IMR-90 (cell line): ENCODE results near the gene TAF8. TPM values are rescaled to one million over a fixed set of nuclear protein-coding genes. Genes with fewer than 3 reads are reported as not detected.

Source experiments
- ATAC-seq: fragments of 200-7000 bp; cut with Tn5 transposase; 2 replicates; pipeline ENCODE4 v1.9.1; 2020; ENCODE audit warnings: low read depth, mild to moderate bottlenecking, moderate library complexity
- BruUV-seq: library from RNA; stranded (reverse); fragments of 400-500 nt; replicated peaks from 2 replicates; lab custom pipeline; 2021; lab: Mats Ljungman, UMichigan
- CTCF ChIA-PET: fragments of 300-600 bp; formaldehyde crosslinking; extraction: SDS; loops from one replicate; lab custom pipeline; 2021; ENCODE audit warnings: antibody characterized with exemption; lab: Yijun Ruan, JAX
- POLR2A ChIA-PET: fragments of 300-600 bp; sonication (Branson Sonifier 250); formaldehyde crosslinking; loops from one replicate; lab custom pipeline; 2022; ENCODE audit warnings: antibody characterized with exemption; ENCODE audit not compliant: unreplicated experiment; lab: Charles Lee
- DNase-seq: peaks from one replicate; pipeline ENCODE4 v3.0.0; 2013
- H2AFZ ChIP-seq: replicated peaks from 2 replicates; pipeline ENCODE3; 2013; ENCODE audit warnings: low read length, mild to moderate bottlenecking; ENCODE audit not compliant: poor library complexity
- H2AK5ac ChIP-seq: 2 replicates; pipeline ENCODE4 v1.6.1; 2013; ENCODE audit warnings: low read depth, low read length, inconsistent platforms
- H2AK9ac ChIP-seq: replicated peaks from 2 replicates; pipeline ENCODE3; 2013; ENCODE audit warnings: mild to moderate bottlenecking, low read depth, low read length, moderate library complexity; ENCODE audit not compliant: poor library complexity
- H2BK120ac ChIP-seq: 2 replicates; pipeline ENCODE4 v1.6.1; 2013; ENCODE audit warnings: low read depth, low read length, inconsistent platforms
- H2BK15ac ChIP-seq: 3 replicates; pipeline ENCODE4 v1.6.1; 2013; ENCODE audit warnings: low read depth, low read length, inconsistent platforms
- H2BK20ac ChIP-seq: 2 replicates; pipeline ENCODE4 v1.6.1; 2013; ENCODE audit warnings: low read depth, mild to moderate bottlenecking, inconsistent platforms, low read length, moderate library complexity
- H2BK5ac ChIP-seq: 2 replicates; pipeline ENCODE4 v1.6.1; 2013; ENCODE audit warnings: mild to moderate bottlenecking, low read depth, low read length, inconsistent platforms; ENCODE audit not compliant: poor library complexity, severe bottlenecking
- H3K14ac ChIP-seq: replicated peaks from 2 replicates; pipeline ENCODE4 v1.6.1; 2013; ENCODE audit warnings: low read depth, low read length, inconsistent platforms
- H3K18ac ChIP-seq: 2 replicates; pipeline ENCODE4 v1.6.1; 2013; ENCODE audit warnings: low read depth, low read length, control low read depth
- H3K23ac ChIP-seq: 2 replicates; pipeline ENCODE4 v1.6.1; 2013; ENCODE audit warnings: low read depth, low read length, inconsistent platforms
- H3K27ac ChIP-seq: 2 replicates; pipeline ENCODE4 v1.5.1; 2013; ENCODE audit warnings: mild to moderate bottlenecking, control low read depth, low read length; ENCODE audit not compliant: insufficient read depth
- H3K27me3 ChIP-seq: 2 replicates; pipeline ENCODE4 v1.6.1; 2013; ENCODE audit warnings: low read length; ENCODE audit not compliant: control insufficient read depth, insufficient read depth
- H3K36me3 ChIP-seq: 2 replicates; pipeline ENCODE4 v1.6.1; 2013; ENCODE audit warnings: low read length, mixed read lengths; ENCODE audit not compliant: control insufficient read depth, insufficient read depth
- H3K4ac ChIP-seq: 2 replicates; pipeline ENCODE4 v1.6.1; 2013; ENCODE audit warnings: low read depth, low read length, inconsistent platforms
- H3K4me1 ChIP-seq: 2 replicates; pipeline ENCODE4 v1.6.1; 2013; ENCODE audit warnings: low read length, mixed read lengths; ENCODE audit not compliant: control insufficient read depth, insufficient read depth
- H3K4me2 ChIP-seq: 2 replicates; pipeline ENCODE4 v1.6.1; 2013; ENCODE audit warnings: low read depth, mild to moderate bottlenecking, control low read depth, low read length, moderate library complexity
- H3K4me3 ChIP-seq: 2 replicates; pipeline ENCODE4 v1.5.1; 2013; ENCODE audit warnings: low read depth, mild to moderate bottlenecking, control low read depth, low read length, moderate library complexity; ENCODE audit not compliant: insufficient read depth
- H3K56ac ChIP-seq: 2 replicates; pipeline ENCODE4 v1.6.1; 2013; ENCODE audit warnings: low read length, inconsistent platforms; ENCODE audit not compliant: insufficient read depth; ENCODE audit errors: extremely low read depth
- H3K79me1 ChIP-seq, 2 experiments: 2 replicates each; pipeline ENCODE4 v1.6.1; 2013; ENCODE audit warnings: low read length in 2 of 2, inconsistent platforms in 1 of 2, low read depth in 1 of 2
- H3K9ac ChIP-seq: 2 replicates; pipeline ENCODE4 v1.6.1; 2013; ENCODE audit warnings: low read depth, low read length, control low read depth
- H3K9me1 ChIP-seq: 2 replicates; pipeline ENCODE4 v1.6.1; 2013; ENCODE audit warnings: low read length, inconsistent platforms; ENCODE audit not compliant: insufficient read depth
- H3K9me3 ChIP-seq: 2 replicates; pipeline ENCODE4 v1.6.1; 2013; ENCODE audit warnings: low read length; ENCODE audit not compliant: control insufficient read depth, insufficient read depth
- H4K20me1 ChIP-seq: 2 replicates; pipeline ENCODE4 v1.6.1; 2013; ENCODE audit warnings: low read length, inconsistent platforms; ENCODE audit not compliant: insufficient read depth
- H4K5ac ChIP-seq: 2 replicates; pipeline ENCODE4 v1.6.1; 2013; ENCODE audit warnings: mild to moderate bottlenecking, low read depth, low read length, control low read depth
- H4K8ac ChIP-seq, 2 experiments: 2 replicates each; pipeline ENCODE4 v1.6.1; 2013; ENCODE audit warnings: low read depth in 2 of 2, low read length in 2 of 2, control low read depth in 1 of 2, inconsistent platforms in 1 of 2
- H4K91ac ChIP-seq: 2 replicates; pipeline ENCODE4 v1.6.1; 2013; ENCODE audit warnings: low read depth, low read length, inconsistent platforms; ENCODE audit not compliant: insufficient read depth
- BHLHE40 ChIP-seq: fragments of 150-350 bp; IDR thresholded peaks from 2 replicates; pipeline ENCODE4 v1.6.1; 2016; ENCODE audit warnings: mild to moderate bottlenecking, low read depth, low read length
- CHD1 ChIP-seq: IDR thresholded peaks from 2 replicates; pipeline ENCODE4 v1.6.1; 2012; ENCODE audit warnings: low read depth, low read length, improper control_type of control experiment
- MAFK ChIP-seq: IDR thresholded peaks from 2 replicates; pipeline ENCODE4 v1.6.1; 2012; ENCODE audit warnings: low read depth, low read length, improper control_type of control experiment
- MAZ ChIP-seq: IDR thresholded peaks from 2 replicates; pipeline ENCODE4 v1.6.1; 2012; ENCODE audit warnings: low read depth, mild to moderate bottlenecking, low read length, improper control_type of control experiment, moderate library complexity, borderline replicate concordance
- MXI1 ChIP-seq: IDR thresholded peaks from 2 replicates; pipeline ENCODE4 v1.6.1; 2012; ENCODE audit warnings: low read depth, mild to moderate bottlenecking, low read length, moderate library complexity, borderline replicate concordance
- NFE2L2 ChIP-seq: fragments of 150-350 bp; IDR thresholded peaks from 2 replicates; pipeline ENCODE4 v1.6.1; 2016; ENCODE audit warnings: low read depth, mild to moderate bottlenecking, low read length
- RCOR1 ChIP-seq: IDR thresholded peaks from 2 replicates; pipeline ENCODE4 v1.6.1; 2012; ENCODE audit warnings: mild to moderate bottlenecking, low read length, improper control_type of control experiment; ENCODE audit not compliant: insufficient replicate concordance
- WGBS, 2 experiments: methylation state at CpG; one replicate each; pipeline versions ENCODE4 v1.1.5 to v1.1.7; 2013; ENCODE audit warnings: missing lambda C conversion rate in 2 of 2; ENCODE audit not compliant: insufficient read length in 1 of 2; ENCODE audit errors: extremely low coverage in 2 of 2; 5-methylcytosine and 5-hydroxymethylcytosine counted together
- dilution Hi-C: fragments of 300-500 bp; cut with HindIII; formaldehyde crosslinking; loops from one replicate; pipeline ENCODE4 v1.14.3; 2018; ENCODE audit warnings: low sequenced_read_pairs; ENCODE audit not compliant: unreplicated experiment
- in situ Hi-C: fragments of 300-500 bp; cut with MboI; formaldehyde crosslinking; loops from 3 replicates; pipeline ENCODE4 v1.14.3; 2019; ENCODE audit warnings: low sequenced_read_pairs, inconsistent platforms, mixed read lengths
- intact Hi-C: fragments of 100-400 bp; cut with micrococcal nuclease; formaldehyde crosslinking; loops from 2 replicates; pipeline ENCODE4 v1.10.0; 2022
- polyA plus RNA-seq, 3 experiments: library from polyadenylated mRNA; depleted of rRNA; stranded (reverse); fragments of >200 nt; gene quantifications; 2 replicates each; pipeline ENCODE4 v1.2.3, GENCODE V29; 2012; ENCODE audit warnings: low replicate concordance in 1 of 3
- total RNA-seq: library from RNA; depleted of rRNA; stranded (reverse); fragments of >200 nt; gene quantifications from 2 replicates; pipeline ENCODE4 v1.2.3, GENCODE V29; 2012
- TF ChIP-seq, protein P1 (sequence below): fragments of 150-350 bp; IDR thresholded peaks from 2 replicates; pipeline ENCODE4 v1.6.1; 2016; ENCODE audit warnings: low read depth, mild to moderate bottlenecking, low read length, moderate library complexity, borderline replicate concordance

Gene TAF8
- total and polyA plus RNA-seq, 2 of the 4 experiments (the other 2 are of a cell fraction): 14.3 to 22.8 TPM

DNA sequence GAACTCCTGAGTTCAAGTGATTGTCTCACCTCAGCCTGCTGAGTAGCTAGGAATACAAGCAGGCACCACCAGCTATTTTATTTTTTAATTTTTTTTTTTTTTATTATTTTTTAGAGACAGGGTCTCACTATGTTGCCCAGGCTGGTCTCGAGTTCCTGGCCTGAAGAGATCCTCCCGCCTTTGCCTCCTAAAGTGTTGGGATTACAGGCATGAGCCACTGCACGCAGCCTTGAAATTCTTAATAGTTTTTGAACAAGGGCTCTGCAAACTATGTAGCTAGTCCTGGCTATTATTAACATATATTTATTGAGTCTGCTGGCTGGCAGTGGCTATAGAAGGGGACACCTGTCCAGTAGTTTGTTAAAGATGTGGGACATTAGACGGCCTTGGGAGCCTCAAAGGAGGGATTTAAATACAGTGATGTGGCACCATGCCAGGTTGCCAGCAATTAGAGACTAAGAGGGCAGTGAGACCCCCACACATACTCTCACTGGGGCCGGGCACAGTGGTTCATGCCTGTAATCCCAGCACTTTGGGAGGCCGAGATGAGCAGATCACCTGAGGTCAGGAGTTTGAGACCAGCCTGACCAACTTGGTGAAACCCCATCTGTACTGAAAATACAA is 21.1 kb upstream of the TAF8 start:
- Histone ChIP-seq H3K4me1 (peaks cover 9% of the 10 kb centered on the region; the same call in 1 of the 2 replicates), H3K18ac (no peak overlapping the region), H4K91ac (no peak overlapping the region), H2BK5ac (peak overlapping the region; percentile 7), H3K56ac (no peak overlapping the region), H4K5ac (no peak overlapping the region), H2AK9ac (no peak overlapping the region), H3K4me2 (no peak overlapping the region), H3K27ac (no peak overlapping the region), H4K20me1 (no peaks in the 10 kb centered on the region; the same call in 1 of the 2 replicates), H3K4me3 (no peak overlapping the region), H3K23ac (no peak overlapping the region), H3K9ac (no peak overlapping the region), H3K14ac (peak overlapping the region; percentile 17; the same call in 1 of the 2 replicates), H3K79me1 (no peaks in the 10 kb centered on the region), H2AFZ (no peak overlapping the region), H2BK20ac (no peak overlapping the region), H2BK15ac (no peak overlapping the region), H2AK5ac (peak overlapping the region; percentile 83; the same call in 1 of the 2 replicates), H3K9me1 (peaks cover 10% of the 10 kb centered on the region; the same call in 1 of the 2 replicates), H3K9me3 (no peaks in the 10 kb centered on the region), H2BK120ac (peak overlapping the region; percentile 44; the same call in 1 of the 2 replicates), H3K27me3 (no peaks in the 10 kb centered on the region), H3K4ac (peak overlapping the region; percentile 75; the same call in 1 of the 2 replicates), H3K36me3 (no peaks in the 10 kb centered on the region), H4K8ac (no peak overlapping the region)
- intact Hi-C loops: no loop called here
- DNase-seq (no peak), ATAC-seq (no peak)
- dilution Hi-C loops: no loop called here
- WGBS, 2 experiments: 40% methylated on average over 1 of the region's 6 CpGs; no CpG with 5 or more reads in 1 of the 2 experiments
- CTCF ChIA-PET: interaction anchor here (0.6 kb wide), 2 partner anchors 53 to 164 kb away, joined by 3 read pairs; no protein-coding TSS in a partner anchor
- POLR2A ChIA-PET: interaction anchor here (0.6 to 1.1 kb wide), 2 partner anchors 12 to 1850 kb away, joined by 3 read pairs; no protein-coding TSS in a partner anchor
- BruUV-seq: no TSS peak
- in situ Hi-C loops: no loop called here
- TF ChIP-seq NFE2L2 (no peak), MAZ (no peak), CHD1 (no peak), RCOR1 (no peak), BHLHE40 (no peak), MAFK (no peak), MXI1 (no peak)
- TF ChIP-seq, protein P1, sequence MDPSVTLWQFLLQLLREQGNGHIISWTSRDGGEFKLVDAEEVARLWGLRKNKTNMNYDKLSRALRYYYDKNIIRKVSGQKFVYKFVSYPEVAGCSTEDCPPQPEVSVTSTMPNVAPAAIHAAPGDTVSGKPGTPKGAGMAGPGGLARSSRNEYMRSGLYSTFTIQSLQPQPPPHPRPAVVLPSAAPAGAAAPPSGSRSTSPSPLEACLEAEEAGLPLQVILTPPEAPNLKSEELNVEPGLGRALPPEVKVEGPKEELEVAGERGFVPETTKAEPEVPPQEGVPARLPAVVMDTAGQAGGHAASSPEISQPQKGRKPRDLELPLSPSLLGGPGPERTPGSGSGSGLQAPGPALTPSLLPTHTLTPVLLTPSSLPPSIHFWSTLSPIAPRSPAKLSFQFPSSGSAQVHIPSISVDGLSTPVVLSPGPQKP: no peak
